Suppressor macrophage (primary cell): ENCODE measurements around the gene MDM1.

Experiments used
- DNase-seq, 4 experiments: peaks; one replicate each; pipeline ENCODE4 v3.0.0-alpha.2; 2020 to 2022

The MDM1 gene

GRCh38 chr12:68270358-68270757, 61.8 kb downstream of the MDM1 start:
- DNase-seq = no peak

GRCh38 chr12:68269779-68270178, 62.4 kb downstream of the MDM1 start:
- DNase-seq = no peak

- no peak for DNase-seq
Measured at GRCh38 chr12:68268967-68269366, 63.2 kb downstream of the MDM1 start.

GRCh38 chr12:68267892-68268396, 64.2 kb downstream of the MDM1 start:
- DNase-seq = peak in 2 of 4 experiments; percentile 28 to 43

- no peak for DNase-seq
Measured at GRCh38 chr12:68264857-68265256, 67.3 kb downstream of the MDM1 start.

GRCh38 chr12:68264158-68264855, 67.9 kb downstream of the MDM1 start:
- DNase-seq = peak; percentile 11 to 40 (median 26)

- no peak for DNase-seq
Measured at GRCh38 chr12:68263366-68263765, 68.8 kb downstream of the MDM1 start.

GRCh38 chr12:68261896-68262295, 70.3 kb downstream of the MDM1 start:
- DNase-seq = no peak

- DNase-seq = no peak
Measured at GRCh38 chr12:68260153-68260552, 72.0 kb downstream of the MDM1 start.

- no peak for DNase-seq
Measured at GRCh38 chr12:68259318-68259940, 72.7 kb downstream of the MDM1 start.

GRCh38 chr12:68253504-68253903, 78.7 kb downstream of the MDM1 start, which contains the start of gene IL22:
IL22 (minus strand) TSS chr12:68253604; CDS start chr12:68253448, 156 bp downstream.
- DNase-seq = no peak

GRCh38 chr12:68252077-68252476, 80.1 kb downstream of the MDM1 start:
- no peak for DNase-seq

- no peak for DNase-seq
Measured at GRCh38 chr12:68250454-68250853, 81.7 kb downstream of the MDM1 start.

GRCh38 chr12:68247785-68248184, 84.4 kb downstream of the MDM1 start:
- DNase-seq = no peak

- no peak for DNase-seq
Measured at GRCh38 chr12:68246350-68246749, 85.8 kb downstream of the MDM1 start.

- DNase-seq = no peak
Measured at GRCh38 chr12:68245180-68246021, 86.8 kb downstream of the MDM1 start.
